ENCODE data around the gene UBE2G1. TPM values are rescaled to one million over a fixed set of nuclear protein-coding genes. Genes with fewer than 3 reads are reported as not detected.

UBE2G1 gene
- total and polyA plus RNA-seq, 9 of the 15 experiments (the other 6 are each of a cell fraction or from before 2014, with no cell fraction given) = 10.1 to 65.9 (median 29.7) TPM

DNA sequence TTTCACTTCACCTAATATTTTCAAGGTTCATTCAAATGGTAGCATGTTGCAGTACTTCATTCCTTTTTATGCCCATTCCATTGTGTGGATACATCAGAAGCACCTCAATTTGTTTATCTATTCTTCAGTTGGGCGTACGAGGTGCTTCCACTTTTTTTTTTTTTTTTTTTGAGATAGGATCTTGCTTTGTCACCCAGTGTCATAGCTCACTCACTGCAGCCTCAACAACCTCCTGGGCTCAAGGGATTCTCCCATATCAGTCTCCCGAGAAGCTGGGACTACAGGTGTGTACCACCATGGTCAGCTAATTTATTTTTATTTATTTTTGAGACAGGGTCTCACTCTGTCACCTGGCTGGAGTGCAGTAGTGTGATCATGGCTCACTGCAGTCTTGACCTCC lies 44.7 kb upstream of the UBE2G1 start (continued):
- TF ChIP-seq, protein P1, sequence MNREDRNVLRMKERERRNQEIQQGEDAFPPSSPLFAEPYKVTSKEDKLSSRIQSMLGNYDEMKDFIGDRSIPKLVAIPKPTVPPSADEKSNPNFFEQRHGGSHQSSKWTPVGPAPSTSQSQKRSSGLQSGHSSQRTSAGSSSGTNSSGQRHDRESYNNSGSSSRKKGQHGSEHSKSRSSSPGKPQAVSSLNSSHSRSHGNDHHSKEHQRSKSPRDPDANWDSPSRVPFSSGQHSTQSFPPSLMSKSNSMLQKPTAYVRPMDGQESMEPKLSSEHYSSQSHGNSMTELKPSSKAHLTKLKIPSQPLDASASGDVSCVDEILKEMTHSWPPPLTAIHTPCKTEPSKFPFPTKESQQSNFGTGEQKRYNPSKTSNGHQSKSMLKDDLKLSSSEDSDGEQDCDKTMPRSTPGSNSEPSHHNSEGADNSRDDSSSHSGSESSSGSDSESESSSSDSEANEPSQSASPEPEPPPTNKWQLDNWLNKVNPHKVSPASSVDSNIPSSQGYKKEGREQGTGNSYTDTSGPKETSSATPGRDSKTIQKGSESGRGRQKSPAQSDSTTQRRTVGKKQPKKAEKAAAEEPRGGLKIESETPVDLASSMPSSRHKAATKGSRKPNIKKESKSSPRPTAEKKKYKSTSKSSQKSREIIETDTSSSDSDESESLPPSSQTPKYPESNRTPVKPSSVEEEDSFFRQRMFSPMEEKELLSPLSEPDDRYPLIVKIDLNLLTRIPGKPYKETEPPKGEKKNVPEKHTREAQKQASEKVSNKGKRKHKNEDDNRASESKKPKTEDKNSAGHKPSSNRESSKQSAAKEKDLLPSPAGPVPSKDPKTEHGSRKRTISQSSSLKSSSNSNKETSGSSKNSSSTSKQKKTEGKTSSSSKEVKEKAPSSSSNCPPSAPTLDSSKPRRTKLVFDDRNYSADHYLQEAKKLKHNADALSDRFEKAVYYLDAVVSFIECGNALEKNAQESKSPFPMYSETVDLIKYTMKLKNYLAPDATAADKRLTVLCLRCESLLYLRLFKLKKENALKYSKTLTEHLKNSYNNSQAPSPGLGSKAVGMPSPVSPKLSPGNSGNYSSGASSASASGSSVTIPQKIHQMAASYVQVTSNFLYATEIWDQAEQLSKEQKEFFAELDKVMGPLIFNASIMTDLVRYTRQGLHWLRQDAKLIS (CRISPR knock-in tag; IDR thresholded peaks at IDR 0.05) = no peak
- TF ChIP-seq, protein P2, sequence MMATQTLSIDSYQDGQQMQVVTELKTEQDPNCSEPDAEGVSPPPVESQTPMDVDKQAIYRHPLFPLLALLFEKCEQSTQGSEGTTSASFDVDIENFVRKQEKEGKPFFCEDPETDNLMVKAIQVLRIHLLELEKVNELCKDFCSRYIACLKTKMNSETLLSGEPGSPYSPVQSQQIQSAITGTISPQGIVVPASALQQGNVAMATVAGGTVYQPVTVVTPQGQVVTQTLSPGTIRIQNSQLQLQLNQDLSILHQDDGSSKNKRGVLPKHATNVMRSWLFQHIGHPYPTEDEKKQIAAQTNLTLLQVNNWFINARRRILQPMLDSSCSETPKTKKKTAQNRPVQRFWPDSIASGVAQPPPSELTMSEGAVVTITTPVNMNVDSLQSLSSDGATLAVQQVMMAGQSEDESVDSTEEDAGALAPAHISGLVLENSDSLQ (IDR thresholded peaks at IDR 0.05) = peak; percentile 30; the same call in 1 of the 2 replicates
- TF ChIP-seq ZEB2 (IDR thresholded peaks at IDR 0.05) = peak; percentile 88
- peak; percentile 99 for TF ChIP-seq ZNF384 (IDR thresholded peaks at IDR 0.05; ENCODE audit: low read depth, low read length)
- no peak for TF ChIP-seq ARHGAP35 (IDR thresholded peaks at IDR 0.05; ENCODE audit: partially characterized antibody)
- TF ChIP-seq CREM (IDR thresholded peaks at IDR 0.05; ENCODE audit: low read depth) = peak; percentile 34; the same call in 1 of the 2 replicates
- TF ChIP-seq ZNF551 (CRISPR knock-in tag; IDR thresholded peaks at IDR 0.05) = no peak
- no peak for TF ChIP-seq TEAD1 (CRISPR knock-in tag; IDR thresholded peaks at IDR 0.05)
- no peak for TF ChIP-seq PPARD (CRISPR knock-in tag; IDR thresholded peaks at IDR 0.05)
- TF ChIP-seq ZNF274 (IDR thresholded peaks at IDR 0.05; ENCODE audit: borderline replicate concordance, low read depth, low read length) = no peak
- TF ChIP-seq, protein P3, sequence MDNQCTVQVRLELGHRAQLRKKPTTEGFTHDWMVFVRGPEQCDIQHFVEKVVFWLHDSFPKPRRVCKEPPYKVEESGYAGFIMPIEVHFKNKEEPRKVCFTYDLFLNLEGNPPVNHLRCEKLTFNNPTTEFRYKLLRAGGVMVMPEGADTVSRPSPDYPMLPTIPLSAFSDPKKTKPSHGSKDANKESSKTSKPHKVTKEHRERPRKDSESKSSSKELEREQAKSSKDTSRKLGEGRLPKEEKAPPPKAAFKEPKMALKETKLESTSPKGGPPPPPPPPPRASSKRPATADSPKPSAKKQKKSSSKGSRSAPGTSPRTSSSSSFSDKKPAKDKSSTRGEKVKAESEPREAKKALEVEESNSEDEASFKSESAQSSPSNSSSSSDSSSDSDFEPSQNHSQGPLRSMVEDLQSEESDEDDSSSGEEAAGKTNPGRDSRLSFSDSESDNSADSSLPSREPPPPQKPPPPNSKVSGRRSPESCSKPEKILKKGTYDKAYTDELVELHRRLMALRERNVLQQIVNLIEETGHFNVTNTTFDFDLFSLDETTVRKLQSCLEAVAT (IDR thresholded peaks at IDR 0.05) = no peak
- no peak for TF ChIP-seq MYC (IDR thresholded peaks at IDR 0.05; ENCODE audit: low read depth, low read length)
- no peak for TF ChIP-seq MYC (CRISPR knock-in tag; IDR thresholded peaks at IDR 0.05; ENCODE audit: borderline replicate concordance, low read depth)
- TF ChIP-seq, protein P4, sequence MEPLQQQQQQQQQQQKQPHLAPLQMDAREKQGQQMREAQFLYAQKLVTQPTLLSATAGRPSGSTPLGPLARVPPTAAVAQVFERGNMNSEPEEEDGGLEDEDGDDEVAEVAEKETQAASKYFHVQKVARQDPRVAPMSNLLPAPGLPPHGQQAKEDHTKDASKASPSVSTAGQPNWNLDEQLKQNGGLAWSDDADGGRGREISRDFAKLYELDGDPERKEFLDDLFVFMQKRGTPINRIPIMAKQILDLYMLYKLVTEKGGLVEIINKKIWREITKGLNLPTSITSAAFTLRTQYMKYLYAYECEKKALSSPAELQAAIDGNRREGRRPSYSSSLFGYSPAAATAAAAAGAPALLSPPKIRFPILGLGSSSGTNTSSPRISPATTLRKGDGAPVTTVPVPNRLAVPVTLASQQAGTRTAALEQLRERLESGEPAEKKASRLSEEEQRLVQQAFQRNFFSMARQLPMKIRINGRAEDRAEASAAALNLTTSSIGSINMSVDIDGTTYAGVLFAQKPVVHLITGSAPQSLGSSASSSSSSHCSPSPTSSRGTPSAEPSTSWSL (CRISPR knock-in tag; IDR thresholded peaks at IDR 0.05; ENCODE audit: borderline replicate concordance) = no peak
- no peak for TF ChIP-seq ELF2 (CRISPR knock-in tag; IDR thresholded peaks at IDR 0.05)
- TF ChIP-seq ZNF175 (CRISPR knock-in tag; IDR thresholded peaks at IDR 0.05; ENCODE audit: low read depth) = no peak
- TF ChIP-seq TRIM28 (IDR thresholded peaks at IDR 0.05) = no peak
- TF ChIP-seq DPF2 (IDR thresholded peaks at IDR 0.05) = peak; percentile 90
- TF ChIP-seq ZNF134 (CRISPR knock-in tag; conservative IDR thresholded peaks at IDR 0.05) = no peak
- peak; percentile 77 for TF ChIP-seq ARID1B (IDR thresholded peaks at IDR 0.05)
- TF ChIP-seq FIP1L1 (IDR thresholded peaks at IDR 0.05; ENCODE audit: low read depth, low read length, poor library complexity, severe bottlenecking) = no peak
- TF ChIP-seq ZNF586 (CRISPR knock-in tag; conservative IDR thresholded peaks at IDR 0.05) = no peak
- TF ChIP-seq NFE2 (IDR thresholded peaks at IDR 0.05; ENCODE audit: low read depth) = peak; percentile 90
- no peak for TF ChIP-seq ZNF41 (CRISPR knock-in tag; conservative IDR thresholded peaks at IDR 0.05)
- no peak for TF ChIP-seq ZNF695 (CRISPR knock-in tag; IDR thresholded peaks at IDR 0.05)

All from K562 (cell line).